ENCODE data around the gene MIP. TPM values are rescaled to one million over a fixed set of nuclear protein-coding genes. Genes with fewer than 3 reads are reported as not detected.

The MIP gene
- total and polyA plus RNA-seq, 2 of the 13 experiments (the other 11 are each of a cell fraction or from before 2014, with no cell fraction given) = not detected

GRCh38 chr12:56449622-56449984 lies 4.9 kb downstream of the MIP start:
- DNase-seq (ENCODE audit: low spot score) = no peak
- POLR2A ChIA-PET = interaction anchor here (0.6 to 3.8 kb wide), 17 partner anchors 8 to 332 kb away, joined by 3 to 53 read pairs (median 5); partner anchors contain the start of genes APOF, CNPY2, CS and GLS2
- Histone ChIP-seq H3K4me2 (ENCODE audit: low read depth, low read length) (peak overlapping the region; percentile 89), H2AFZ (ENCODE audit: low read length) (no peak overlapping the region), H3K27me3 (ENCODE audit: control insufficient read depth in 1 of 2, insufficient read depth in 2 of 2, low read length in 2 of 2) (0 out of 5 replicates have a peak, but pooled peaks cover 0 to under 1% of the 10 kb centered on the region in 2 experiments), H3K27ac (ENCODE audit: extremely low read length, insufficient read depth, low read length) (peak overlapping the region; percentile 92), H4K20me1 (ENCODE audit: insufficient read depth, low read length) (no peaks in the 10 kb centered on the region), H3K4me3 (replicated peaks in 1 of 3; ENCODE audit: insufficient read depth in 1 of 3, low read depth in 2 of 3, low read length in 3 of 3) (peak overlapping the region; percentile 68 to 96 (median 77); a peak in 5 of 6 replicates), H3K9ac (ENCODE audit: insufficient read depth, low read depth, low read length) (peak overlapping the region; percentile 84), H3K36me3 (replicated peaks in 1 of 2; ENCODE audit: control insufficient read depth in 1 of 2, insufficient read depth in 2 of 2, low read length in 2 of 2) (no peaks in the 10 kb centered on the region), H3K79me2 (ENCODE audit: insufficient read depth, low read length) (peaks cover 7% of the 10 kb centered on the region), H3K9me3 (ENCODE audit: low read length) (no peaks in the 10 kb centered on the region), H3K4me1 (ENCODE audit: insufficient read depth, low read length) (peaks cover 29% of the 10 kb centered on the region)
- WGBS (ENCODE audit: low lambda C conversion rate) = 39% methylated on average over 5 of the region's 5 CpGs
- in situ Hi-C loops (cut with HindIII; ENCODE audit: extremely low pct_ligation_motif_present, low pct_unique_long_range_greater_than_20kb) = no loop called here
- ATAC-seq = no peak; the same call in 2 of the 3 replicates
- CTCF ChIA-PET (ENCODE audit: low intra/inter-chr PET ratio, low total read pairs) = no interaction called here
- intact Hi-C loops (cut with micrococcal nuclease; ENCODE audit: unreplicated experiment) = no loop called here
- TF ChIP-seq ZNF510 (CRISPR knock-in tag; IDR thresholded peaks at IDR 0.05; ENCODE audit: low read depth) (0 out of 2 replicates have a peak, but pooled peaks have one; percentile 1), ZFX (CRISPR knock-in tag; IDR thresholded peaks at IDR 0.05; ENCODE audit: low read depth) (no peak), MTERF4 (CRISPR knock-in tag; IDR thresholded peaks at IDR 0.05) (no peak), ZNF33A (CRISPR knock-in tag; IDR thresholded peaks at IDR 0.05; ENCODE audit: borderline replicate concordance) (0 out of 2 replicates have a peak, but pooled peaks have one; percentile 3), CENPX (CRISPR knock-in tag; IDR thresholded peaks at IDR 0.05) (no peak), SNAPC5 (CRISPR knock-in tag; IDR thresholded peaks at IDR 0.05; ENCODE audit: borderline replicate concordance) (no peak), USF2 (IDR thresholded peaks at IDR 0.05; ENCODE audit: low read depth, low read length) (no peak), USF2 (CRISPR knock-in tag; IDR thresholded peaks at IDR 0.05; ENCODE audit: borderline replicate concordance) (peak; percentile 17; the same call in 1 of the 2 replicates), MATR3 (CRISPR knock-in tag; IDR thresholded peaks at IDR 0.05) (no peak), MXI1 (IDR thresholded peaks at IDR 0.05; ENCODE audit: borderline replicate concordance, low read depth, low read length) (no peak), ZNF878 (CRISPR knock-in tag; IDR thresholded peaks at IDR 0.05) (no peak), ZNF616 (CRISPR knock-in tag; IDR thresholded peaks at IDR 0.05; ENCODE audit: low read depth) (no peak), KLF13 (CRISPR knock-in tag; IDR thresholded peaks at IDR 0.05) (no peak), IRF9 (CRISPR knock-in tag; IDR thresholded peaks at IDR 0.05; ENCODE audit: borderline replicate concordance) (no peak), RFX1 (IDR thresholded peaks at IDR 0.05) (no peak)
- no peak for FAIRE-seq
- BruUV-seq (replicated peaks) = TSS peak; percentile 98

All from HepG2 (cell line).